GDM1 (cell line): ENCODE measurements around the gene FBXO4.

Source experiments
- DNase-seq: peaks from one replicate; lab custom pipeline; 2025; lab: John Stamatoyannopoulos, UW

The FBXO4 gene, protein sequence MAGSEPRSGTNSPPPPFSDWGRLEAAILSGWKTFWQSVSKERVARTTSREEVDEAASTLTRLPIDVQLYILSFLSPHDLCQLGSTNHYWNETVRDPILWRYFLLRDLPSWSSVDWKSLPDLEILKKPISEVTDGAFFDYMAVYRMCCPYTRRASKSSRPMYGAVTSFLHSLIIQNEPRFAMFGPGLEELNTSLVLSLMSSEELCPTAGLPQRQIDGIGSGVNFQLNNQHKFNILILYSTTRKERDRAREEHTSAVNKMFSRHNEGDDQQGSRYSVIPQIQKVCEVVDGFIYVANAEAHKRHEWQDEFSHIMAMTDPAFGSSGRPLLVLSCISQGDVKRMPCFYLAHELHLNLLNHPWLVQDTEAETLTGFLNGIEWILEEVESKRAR

DNA sequence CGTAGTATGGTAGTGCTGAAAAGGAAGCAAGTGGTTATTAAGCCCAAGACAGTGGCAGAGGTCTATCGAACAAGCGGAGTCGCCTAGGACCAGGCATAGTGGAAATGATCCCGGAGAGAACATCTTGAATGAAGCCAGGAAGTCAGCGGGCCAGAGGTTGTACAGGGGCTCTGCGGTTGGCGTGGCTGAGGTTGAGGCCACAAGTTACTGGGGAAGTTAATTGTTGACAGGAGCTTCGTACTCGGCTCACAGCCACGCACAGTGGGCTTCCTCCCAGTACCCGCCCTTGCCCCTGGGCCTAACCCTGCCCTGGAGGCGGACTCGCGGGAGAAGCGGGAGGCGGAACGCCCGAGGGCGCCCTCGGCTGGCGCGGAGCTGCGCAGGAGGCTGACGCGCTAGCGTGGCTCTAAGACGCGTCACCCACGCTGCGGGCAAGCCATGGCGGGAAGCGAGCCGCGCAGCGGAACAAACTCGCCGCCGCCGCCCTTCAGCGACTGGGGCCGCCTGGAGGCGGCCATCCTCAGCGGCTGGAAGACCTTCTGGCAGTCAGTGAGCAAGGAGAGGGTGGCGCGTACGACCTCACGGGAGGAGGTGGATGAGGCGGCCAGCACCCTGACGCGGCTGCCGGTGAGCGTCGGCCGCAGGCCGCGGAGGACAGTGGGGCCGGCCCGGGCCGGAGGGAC, at the start of gene FBXO4:
Gene FBXO4, plus strand, starts transcription at position 410 of the 683 bp plus-strand sequence. Its CDS starts 29 bp downstream, at position 439.
- DNase-seq, result peak; percentile 91

GRCh38 chr5:41876678-41877077, 48.4 kb upstream of the FBXO4 start:
- no peak for DNase-seq

GRCh38 chr5:41877408-41877807, 47.7 kb upstream of the FBXO4 start:
- no peak for DNase-seq

DNA sequence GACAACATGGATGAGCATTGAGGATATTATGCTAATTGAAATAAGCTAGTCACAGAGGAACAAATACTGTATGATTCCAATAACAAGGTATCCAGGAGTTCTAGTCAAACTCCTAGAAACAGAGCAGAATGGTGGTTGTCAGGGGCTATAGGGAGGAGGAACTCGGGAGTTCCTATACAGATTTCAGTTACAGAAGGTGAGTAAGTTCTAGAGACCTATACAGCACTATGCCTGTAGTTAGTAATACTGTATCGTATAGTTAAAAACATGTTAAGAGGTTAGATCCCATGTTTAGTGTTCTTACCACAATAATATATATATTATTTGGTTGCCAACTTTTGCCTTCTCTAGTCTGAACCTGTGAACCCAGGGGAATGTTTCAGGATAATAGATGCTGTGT, 46.9 kb upstream of the FBXO4 start:
- no peak for DNase-seq

GRCh38 chr5:41878643-41879478, 46.2 kb upstream of the FBXO4 start:
- no peak for DNase-seq

DNA sequence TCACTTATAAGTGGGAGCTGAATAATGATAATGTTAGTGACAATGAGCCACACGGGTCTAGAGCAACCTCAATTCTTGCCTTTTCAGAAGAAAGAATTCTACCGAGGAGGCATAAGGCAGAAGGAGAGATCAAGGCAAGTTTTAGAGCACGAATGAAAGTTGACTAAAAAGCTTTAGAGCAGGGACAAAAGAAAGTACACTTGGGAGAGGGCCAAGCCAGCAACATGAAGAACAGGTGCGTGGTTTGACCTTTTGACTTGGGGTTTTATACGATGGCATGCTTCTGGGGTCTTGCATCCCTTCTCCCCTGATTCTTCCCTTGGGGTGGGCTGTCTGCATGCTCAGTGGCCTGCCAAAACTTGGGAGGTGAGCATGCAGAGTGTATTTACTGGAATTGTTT, 42.3 kb upstream of the FBXO4 start:
- no peak for DNase-seq

GRCh38 chr5:41883243-41883642, 41.8 kb upstream of the FBXO4 start:
- no peak for DNase-seq

DNA sequence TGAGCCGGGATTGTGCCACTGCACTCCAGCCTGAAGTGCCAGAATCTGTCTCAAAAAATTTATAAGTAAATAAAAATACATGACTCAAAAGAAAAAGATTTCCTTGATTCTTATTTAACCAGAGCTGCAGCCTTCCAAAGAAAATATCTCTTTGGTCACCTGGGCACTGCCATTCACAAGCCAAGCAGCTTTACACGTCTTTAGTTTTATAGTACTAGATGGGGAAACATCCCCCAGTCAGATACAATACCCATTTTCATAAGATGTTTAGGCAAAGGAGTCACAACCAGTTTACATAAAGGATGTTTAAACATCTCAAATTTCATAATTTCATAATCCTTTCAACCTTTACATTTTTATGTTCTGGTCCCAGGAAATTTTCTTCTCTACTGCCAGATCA, 41.1 kb upstream of the FBXO4 start:
- no peak for DNase-seq

GRCh38 chr5:41885286-41885685, 39.8 kb upstream of the FBXO4 start:
- DNase-seq, result no peak

- DNase-seq, result no peak
Observed at GRCh38 chr5:41891066-41891707, 33.9 kb upstream of the FBXO4 start.

DNA sequence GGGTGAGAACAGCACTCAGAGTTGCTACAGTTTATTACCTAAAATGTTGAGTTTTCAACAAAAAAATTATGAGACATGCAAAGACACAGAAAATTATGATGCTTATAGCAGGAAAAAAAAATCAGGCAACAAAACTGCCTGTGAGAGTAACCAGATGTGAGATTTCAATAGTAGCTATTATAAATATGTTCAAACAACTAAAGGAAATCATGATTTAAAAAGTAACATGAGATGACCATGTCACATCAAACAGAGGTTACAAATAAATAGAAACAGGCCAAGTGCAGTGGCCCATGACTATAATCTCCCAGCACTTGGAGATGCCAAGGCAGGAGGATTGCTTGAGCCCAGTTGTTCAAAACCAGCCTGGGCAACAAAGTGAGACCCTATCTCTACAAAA, 33.0 kb upstream of the FBXO4 start:
- no peak for DNase-seq

- no peak for DNase-seq
Observed at GRCh38 chr5:41893074-41893851, 31.8 kb upstream of the FBXO4 start.

GRCh38 chr5:41896230-41896629, 28.9 kb upstream of the FBXO4 start:
- DNase-seq, result no peak

GRCh38 chr5:41903382-41903891, 21.6 kb upstream of the FBXO4 start:
- no peak for DNase-seq

DNA sequence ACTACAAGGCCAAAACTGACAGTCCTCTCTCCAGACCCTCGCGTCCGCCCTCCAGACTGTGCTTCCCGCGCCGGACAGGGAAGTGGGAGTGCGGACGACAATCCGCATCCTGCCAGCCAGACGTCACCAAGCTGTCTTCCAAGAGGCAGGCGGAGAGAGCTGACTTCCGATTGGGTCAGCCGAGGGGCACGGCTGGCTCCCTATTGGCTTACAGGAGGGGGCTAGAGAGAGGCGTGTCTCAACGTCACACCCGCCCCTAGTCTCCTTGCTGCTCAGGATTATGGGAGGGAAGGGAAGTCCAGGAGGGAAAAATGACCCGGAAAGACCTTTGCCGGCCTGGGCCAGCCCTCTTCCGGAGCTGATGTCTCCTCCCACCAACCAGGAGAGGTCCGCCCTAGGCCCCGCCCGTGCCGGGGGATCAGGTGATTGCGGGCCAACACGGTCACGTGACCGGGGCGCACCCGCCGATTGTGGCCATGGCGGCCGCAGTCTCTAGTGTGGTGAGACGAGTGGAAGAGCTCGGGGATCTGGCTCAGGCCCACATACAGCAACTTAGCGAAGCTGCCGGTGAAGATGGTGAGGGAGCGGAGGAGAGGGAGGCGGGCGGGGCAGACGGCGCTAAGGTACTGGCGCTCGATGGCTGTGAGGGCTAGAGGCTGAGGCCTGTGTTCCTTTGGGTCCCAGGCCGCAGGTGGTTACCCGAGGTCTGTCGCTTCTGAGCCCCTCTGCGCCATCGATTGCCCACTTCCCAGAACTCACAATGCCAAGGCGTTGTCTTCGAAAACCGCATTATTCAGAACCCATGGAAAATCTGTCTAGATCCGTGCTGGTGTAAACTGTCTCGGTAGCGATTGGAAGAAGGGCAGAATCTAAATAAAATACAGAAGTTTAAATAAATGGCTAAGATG, 20.9 kb upstream of the FBXO4 start, which contains the start of gene RIMOC1:
Gene RIMOC1, plus strand, starts transcription at position 453 of the 908 bp plus-strand sequence. Its CDS starts 24 bp downstream, at position 477.
- peak; percentile 98 for DNase-seq

- DNase-seq, result no peak
Observed at GRCh38 chr5:41906151-41906550, 18.9 kb upstream of the FBXO4 start.

- no peak for DNase-seq
Observed at GRCh38 chr5:41908374-41909079, 16.6 kb upstream of the FBXO4 start.

- no peak for DNase-seq
Observed at GRCh38 chr5:41918105-41918504, 7.0 kb upstream of the FBXO4 start.

- no peak for DNase-seq
Observed at GRCh38 chr5:41921166-41921565, 3.9 kb upstream of the FBXO4 start.
